Ascending aorta (tissue), 2 donors: Measurements from ENCODE around the gene NRXN3. TPM values are rescaled to one million over a fixed set of nuclear protein-coding genes. Genes with fewer than 3 reads are reported as not detected.

Source experiments
- DNase-seq, 2 donors: peaks; one replicate each; pipeline ENCODE4 v3.0.0-alpha.2; 2019; ENCODE audit warnings: low spot score in 2 of 2
- H3K27ac ChIP-seq, 2 donors: fragments of 200-600 bp; sonication (generic); one replicate each; pipeline ENCODE4 v1.5.1; 2016 to 2017; ENCODE audit warnings: mild to moderate bottlenecking in 1 of 2
- H3K27me3 ChIP-seq: fragments of 200-600 bp; sonication (generic); one replicate; pipeline ENCODE4 v1.5.1; 2017
- H3K36me3 ChIP-seq, 2 donors: fragments of 200-600 bp; sonication (generic); one replicate each; pipeline ENCODE4 v1.5.1; 2016
- H3K4me1 ChIP-seq, 2 donors: fragments of 200-600 bp; sonication (generic); one replicate each; pipeline ENCODE4 v1.5.1; 2016 to 2017; ENCODE audit warnings: mild to moderate bottlenecking in 1 of 2
- H3K4me3 ChIP-seq, 2 donors: fragments of 200-600 bp; sonication (generic); one replicate each; pipeline ENCODE4 v1.5.1; 2016 to 2017; ENCODE audit warnings: mild to moderate bottlenecking in 1 of 2
- H3K9me3 ChIP-seq, 2 donors: fragments of 200-600 bp; sonication (generic); one replicate each; pipeline ENCODE4 v1.5.1; 2016
- intact Hi-C: fragments of 100-400 bp; cut with DNase I; formaldehyde crosslinking; loops from one replicate; pipeline ENCODE4 v1.15.1; 2023
- total RNA-seq: library from RNA; depleted of rRNA; stranded (reverse); fragments of >200 nt; gene quantifications from one replicate; pipeline ENCODE4 v1.1.0, GENCODE V29; 2016
- TF ChIP-seq, protein P1 (sequence below), 3 experiments: fragments of 200-600 bp in 2 of 3; fragments of 450-650 bp in 1 of 3; sonication (generic) in 2 of 3; IDR thresholded peaks; one replicate each; pipeline ENCODE4 v1.5.1; 2016 to 2019; ENCODE audit warnings: antibody characterized with exemption in 3 of 3, mild to moderate bottlenecking in 1 of 3, moderate library complexity in 1 of 3

NRXN3 gene
- total RNA-seq, 1 donor from 2014 or later, result 21.0 TPM

DNA sequence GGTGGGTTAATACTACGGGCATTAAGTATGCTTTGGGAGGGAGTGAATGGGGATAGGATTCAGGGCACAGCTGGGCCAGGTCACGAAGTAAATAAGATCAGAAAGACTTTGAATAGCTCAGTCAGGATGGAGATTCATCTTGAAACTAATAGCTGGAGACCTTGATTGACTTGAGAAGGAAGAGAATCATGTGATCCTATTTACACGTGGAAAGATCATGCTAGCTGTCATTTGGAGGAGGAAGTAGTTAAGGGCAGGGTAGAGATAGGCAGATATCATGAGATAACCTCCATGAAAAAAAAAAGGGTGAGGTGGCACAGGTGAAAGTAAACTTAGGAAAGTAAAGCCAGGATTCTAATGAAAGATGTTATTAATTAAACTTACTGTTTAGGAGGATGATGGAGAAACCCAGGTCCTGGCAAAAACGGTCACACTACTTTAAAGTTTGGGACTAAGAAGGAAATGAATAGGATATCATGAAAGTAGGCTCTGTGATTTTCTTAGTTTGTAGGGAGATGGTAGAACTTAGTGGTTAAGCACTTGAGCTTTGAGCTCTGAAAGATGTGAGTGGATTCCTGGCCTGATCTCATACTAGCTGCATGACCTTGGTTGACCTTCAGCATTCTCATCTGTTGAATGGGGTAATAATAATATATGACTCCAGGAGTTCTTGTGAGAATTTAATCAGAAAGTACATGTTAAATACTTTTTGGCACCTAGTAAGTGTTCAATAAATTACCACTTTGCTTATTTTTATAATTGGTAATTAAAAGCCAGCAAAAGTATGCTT, 439.0 kb downstream of the NRXN3 start:
- H3K27ac ChIP-seq, result no peak overlapping the region
- no peak for DNase-seq
- H3K9me3 ChIP-seq, result no peaks in the 10 kb centered on the region
- no peaks in the 10 kb centered on the region for H3K4me1 ChIP-seq
- TF ChIP-seq, protein P1, sequence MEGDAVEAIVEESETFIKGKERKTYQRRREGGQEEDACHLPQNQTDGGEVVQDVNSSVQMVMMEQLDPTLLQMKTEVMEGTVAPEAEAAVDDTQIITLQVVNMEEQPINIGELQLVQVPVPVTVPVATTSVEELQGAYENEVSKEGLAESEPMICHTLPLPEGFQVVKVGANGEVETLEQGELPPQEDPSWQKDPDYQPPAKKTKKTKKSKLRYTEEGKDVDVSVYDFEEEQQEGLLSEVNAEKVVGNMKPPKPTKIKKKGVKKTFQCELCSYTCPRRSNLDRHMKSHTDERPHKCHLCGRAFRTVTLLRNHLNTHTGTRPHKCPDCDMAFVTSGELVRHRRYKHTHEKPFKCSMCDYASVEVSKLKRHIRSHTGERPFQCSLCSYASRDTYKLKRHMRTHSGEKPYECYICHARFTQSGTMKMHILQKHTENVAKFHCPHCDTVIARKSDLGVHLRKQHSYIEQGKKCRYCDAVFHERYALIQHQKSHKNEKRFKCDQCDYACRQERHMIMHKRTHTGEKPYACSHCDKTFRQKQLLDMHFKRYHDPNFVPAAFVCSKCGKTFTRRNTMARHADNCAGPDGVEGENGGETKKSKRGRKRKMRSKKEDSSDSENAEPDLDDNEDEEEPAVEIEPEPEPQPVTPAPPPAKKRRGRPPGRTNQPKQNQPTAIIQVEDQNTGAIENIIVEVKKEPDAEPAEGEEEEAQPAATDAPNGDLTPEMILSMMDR (IDR thresholded peaks at IDR 0.05), result no peak
- intact Hi-C loops, result no loop called here
- no peak overlapping the region for H3K4me3 ChIP-seq
- H3K36me3 ChIP-seq, result no peaks in the 10 kb centered on the region
- no peaks in the 10 kb centered on the region for H3K27me3 ChIP-seq

DNA sequence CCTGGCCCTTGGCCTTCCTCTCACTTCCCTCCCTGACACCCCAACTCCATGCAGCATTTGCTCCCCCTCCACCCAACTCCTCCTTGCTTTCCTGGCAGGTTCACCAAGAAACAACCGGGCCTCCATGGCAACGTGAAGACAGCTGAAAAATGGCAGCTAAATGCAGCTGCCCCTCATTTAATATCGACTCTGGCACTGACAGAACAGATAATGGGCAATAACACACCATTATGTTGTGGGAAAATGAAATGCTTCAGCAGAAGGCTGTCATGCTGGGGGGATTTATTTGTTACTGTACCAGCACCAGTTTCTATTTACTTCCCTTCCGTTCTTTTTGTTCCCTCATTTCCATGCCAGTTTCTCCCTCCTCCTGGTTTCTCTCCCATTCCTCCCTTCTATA, 440.8 kb downstream of the NRXN3 start:
- no peaks in the 10 kb centered on the region for H3K36me3 ChIP-seq
- H3K4me3 ChIP-seq, result no peak overlapping the region
- H3K9me3 ChIP-seq, result no peaks in the 10 kb centered on the region
- H3K27me3 ChIP-seq, result no peaks in the 10 kb centered on the region
- no peak overlapping the region for H3K27ac ChIP-seq
- H3K4me1 ChIP-seq, result no peaks in the 10 kb centered on the region
- TF ChIP-seq, protein P1 (IDR thresholded peaks at IDR 0.05), result no peak
- intact Hi-C loops, result no loop called here
- no peak for DNase-seq

DNA sequence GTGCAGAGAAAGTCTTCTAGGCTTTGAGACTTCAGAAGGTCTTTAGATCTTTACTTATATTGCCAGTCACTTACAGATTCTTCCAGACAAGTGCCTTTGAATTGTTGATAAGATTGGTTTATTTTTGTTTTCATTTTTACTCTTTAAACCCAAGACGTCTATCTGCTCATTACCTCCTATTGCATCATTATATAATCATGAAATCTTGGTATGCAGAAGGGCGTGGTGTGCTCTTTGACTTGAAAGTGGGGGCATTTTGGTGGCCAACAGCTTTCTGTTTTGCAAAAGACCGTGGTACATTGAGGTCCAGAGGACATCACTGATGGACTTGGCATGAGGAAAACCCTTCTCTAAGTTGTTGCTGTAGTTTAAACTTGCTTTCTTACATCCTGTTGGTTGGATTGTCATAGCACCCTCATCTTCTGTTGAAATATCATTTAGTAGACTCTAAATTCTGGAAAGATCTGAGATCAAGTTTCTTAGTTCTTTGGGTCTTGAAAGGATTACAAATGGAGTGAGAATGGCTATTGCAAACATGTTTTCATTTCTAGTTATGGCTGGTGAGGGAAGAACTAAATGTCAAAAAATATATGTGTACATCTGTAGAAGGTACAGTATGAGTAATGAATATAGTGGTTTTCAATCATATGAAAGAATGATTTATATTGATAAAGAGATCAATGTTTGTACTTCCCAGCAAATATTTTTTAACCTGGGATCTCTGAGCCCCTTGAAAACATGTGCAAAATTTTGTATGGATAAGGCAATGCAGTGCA, 441.8 kb downstream of the NRXN3 start:
- intact Hi-C loops, result no loop called here

DNA sequence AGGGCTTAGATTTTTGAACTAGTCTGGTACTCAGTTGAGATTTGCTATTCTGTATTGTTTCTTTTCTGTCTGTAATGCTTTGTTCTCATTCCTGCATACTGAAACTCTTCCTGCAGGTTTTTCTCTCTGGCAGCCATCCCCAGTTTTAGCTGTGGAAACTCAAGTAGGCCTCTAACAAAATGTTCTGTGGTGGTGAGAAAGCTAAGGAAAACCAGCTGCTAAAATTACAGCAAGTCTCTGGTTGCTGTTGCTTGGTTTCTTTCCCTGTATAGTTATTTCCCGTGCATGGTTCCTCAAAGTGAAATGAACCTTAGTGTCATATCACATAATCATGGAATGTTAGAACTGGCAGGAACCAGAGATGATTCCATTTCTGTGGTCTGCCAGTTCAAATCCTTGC, 442.5 kb downstream of the NRXN3 start:
- DNase-seq, result no peak
- intact Hi-C loops, result no loop called here
- TF ChIP-seq, protein P1 (IDR thresholded peaks at IDR 0.05), result no peak
- no peaks in the 10 kb centered on the region for H3K36me3 ChIP-seq
- H3K27ac ChIP-seq, result no peak overlapping the region
- H3K4me1 ChIP-seq, result no peaks in the 10 kb centered on the region
- no peaks in the 10 kb centered on the region for H3K27me3 ChIP-seq
- no peak overlapping the region for H3K4me3 ChIP-seq
- no peaks in the 10 kb centered on the region for H3K9me3 ChIP-seq

More for the DNA sequence above, 441.8 kb downstream of the NRXN3 start:
- H3K27ac ChIP-seq, result no peak overlapping the region
- no peak for DNase-seq
- H3K4me3 ChIP-seq, result no peak overlapping the region
- no peaks in the 10 kb centered on the region for H3K36me3 ChIP-seq
- no peaks in the 10 kb centered on the region for H3K9me3 ChIP-seq
- TF ChIP-seq, protein P1 (IDR thresholded peaks at IDR 0.05), result no peak
- no peaks in the 10 kb centered on the region for H3K27me3 ChIP-seq
- H3K4me1 ChIP-seq, result no peaks in the 10 kb centered on the region

DNA sequence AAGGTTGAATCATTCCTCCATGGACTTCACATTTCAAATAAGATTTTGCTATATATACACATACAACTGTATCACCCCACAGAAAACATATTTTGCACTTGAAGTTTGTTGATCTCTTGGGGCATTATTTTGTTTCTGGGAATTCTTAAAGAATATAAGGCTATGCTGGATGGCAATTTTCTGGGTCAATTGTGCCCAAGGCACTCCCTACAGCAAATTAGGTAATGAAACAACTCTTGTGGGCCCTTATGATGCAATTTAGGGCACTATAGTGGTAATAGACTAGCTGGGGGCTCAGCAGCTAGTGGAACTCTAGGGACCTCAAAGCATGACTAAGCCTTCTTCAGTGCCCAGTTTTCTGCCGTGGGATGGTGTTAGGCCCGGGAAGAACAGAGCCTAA, 444.4 kb downstream of the NRXN3 start:
- H3K9me3 ChIP-seq, result no peaks in the 10 kb centered on the region
- no peaks in the 10 kb centered on the region for H3K27me3 ChIP-seq
- TF ChIP-seq, protein P1 (IDR thresholded peaks at IDR 0.05), result no peak
- DNase-seq, result no peak
- no peak overlapping the region for H3K4me3 ChIP-seq
- no peaks in the 10 kb centered on the region for H3K36me3 ChIP-seq
- no peak overlapping the region for H3K27ac ChIP-seq
- intact Hi-C loops, result no loop called here
- no peaks in the 10 kb centered on the region for H3K4me1 ChIP-seq
